ENCODE results near the gene UNC13D.
"Not testable (repeated sequence)": the region's sequence is repeated elsewhere in the genome, so short reads cannot be mapped to it uniquely, and the experiment has no call there.

UNC13D gene

GRCh38 chr17:75874323-75875181 is 30.3 kb upstream of the UNC13D start:
- no peak for DNase-seq (ENCODE audit: low spot score)

GRCh38 chr17:75873587-75874322 is 29.6 kb upstream of the UNC13D start:
- DNase-seq (ENCODE audit: low spot score), result no peak

GRCh38 chr17:75872434-75873351 is 28.5 kb upstream of the UNC13D start:
- DNase-seq (ENCODE audit: low spot score), result peak; percentile 26

DNA sequence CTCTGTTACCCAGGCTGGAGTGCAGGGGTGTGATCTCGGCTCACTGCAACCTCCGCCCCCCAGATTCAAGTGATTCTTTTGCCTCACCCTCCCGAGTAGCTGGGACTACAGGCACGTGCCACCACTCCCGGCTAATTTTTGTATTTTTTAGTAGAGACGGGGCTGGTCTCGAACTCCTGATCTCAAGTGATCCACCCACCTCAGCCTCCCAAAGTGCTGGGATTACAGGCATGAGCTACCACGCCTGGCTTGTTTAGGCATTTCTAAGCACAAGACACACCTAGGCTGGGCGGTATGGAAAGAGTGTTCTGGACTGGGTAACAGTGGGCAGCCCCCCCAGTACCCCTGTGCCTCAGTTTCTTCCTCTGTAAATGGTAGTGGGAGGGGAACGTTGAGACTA is 26.0 kb upstream of the UNC13D start:
- not testable (repeated sequence) for DNase-seq (ENCODE audit: low spot score)

DNA sequence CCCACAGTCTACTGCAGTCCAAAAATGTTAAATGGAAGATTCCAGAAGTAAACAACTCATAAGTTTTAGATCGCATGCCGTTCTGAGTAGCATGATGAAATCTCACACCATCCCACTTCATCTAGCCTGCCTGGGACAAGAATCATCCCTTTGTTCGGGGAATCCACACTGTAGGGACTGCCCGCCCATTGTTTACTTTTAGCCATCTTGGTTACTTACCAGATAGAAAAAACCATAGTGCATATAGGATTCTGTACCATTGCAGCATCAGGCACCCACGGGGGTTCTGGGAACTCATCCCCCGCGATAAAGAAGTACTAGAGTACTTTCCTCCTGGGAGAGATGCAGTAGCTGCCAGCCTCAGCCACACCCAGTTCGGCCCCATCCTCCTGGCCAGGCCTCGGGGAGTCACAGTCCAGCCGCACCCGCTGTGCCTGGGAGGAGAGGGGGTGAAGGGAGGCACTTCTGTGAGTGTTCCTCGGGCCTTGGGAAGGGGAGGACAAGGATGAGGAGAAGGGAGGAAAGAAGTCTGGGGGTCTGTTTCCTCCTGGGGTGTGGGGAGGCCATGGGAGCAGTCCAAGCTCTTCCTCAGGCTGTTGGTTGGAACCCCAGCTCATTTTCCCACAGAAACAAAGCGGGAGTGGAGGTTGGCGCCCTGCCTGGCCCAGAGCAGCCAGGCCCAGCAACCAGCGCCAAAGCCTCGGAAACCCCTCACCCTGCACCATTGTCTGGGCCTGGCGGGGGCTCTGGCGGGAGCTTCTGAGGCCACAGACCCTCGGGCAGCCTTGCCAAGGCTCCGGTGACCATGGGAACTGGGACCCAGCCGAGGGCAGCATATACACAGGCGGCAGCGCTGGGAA is 25.3 kb upstream of the UNC13D start:
- no peak for DNase-seq (ENCODE audit: low spot score)

DNA sequence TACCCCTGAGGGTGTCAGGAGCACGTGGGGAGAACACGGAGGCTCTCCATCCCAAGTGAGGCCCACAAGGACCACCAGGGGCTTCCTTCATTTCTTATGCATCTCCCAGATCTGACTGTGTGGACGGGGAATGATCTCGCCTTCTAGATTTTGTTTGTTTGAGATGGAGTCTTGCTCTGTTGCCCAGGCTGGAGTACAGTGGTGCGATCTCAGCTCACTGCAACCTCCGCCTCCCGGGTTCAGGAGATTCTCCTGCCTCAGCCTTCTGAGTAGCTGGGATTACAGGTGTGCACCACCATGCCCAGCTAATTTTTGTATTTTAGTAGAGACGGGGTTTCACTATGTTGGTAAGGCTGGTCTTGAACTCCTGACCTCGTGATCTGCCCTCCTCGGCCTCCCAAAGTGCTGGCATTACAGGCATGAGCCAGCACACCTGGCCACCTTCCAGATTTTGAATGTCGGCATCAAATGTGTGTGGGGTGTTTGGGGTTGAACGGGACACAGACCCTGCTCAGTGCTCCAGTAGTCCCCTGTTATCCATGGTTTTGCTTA is 24.6 kb upstream of the UNC13D start:
- DNase-seq (ENCODE audit: low spot score), result not testable (repeated sequence)

DNA sequence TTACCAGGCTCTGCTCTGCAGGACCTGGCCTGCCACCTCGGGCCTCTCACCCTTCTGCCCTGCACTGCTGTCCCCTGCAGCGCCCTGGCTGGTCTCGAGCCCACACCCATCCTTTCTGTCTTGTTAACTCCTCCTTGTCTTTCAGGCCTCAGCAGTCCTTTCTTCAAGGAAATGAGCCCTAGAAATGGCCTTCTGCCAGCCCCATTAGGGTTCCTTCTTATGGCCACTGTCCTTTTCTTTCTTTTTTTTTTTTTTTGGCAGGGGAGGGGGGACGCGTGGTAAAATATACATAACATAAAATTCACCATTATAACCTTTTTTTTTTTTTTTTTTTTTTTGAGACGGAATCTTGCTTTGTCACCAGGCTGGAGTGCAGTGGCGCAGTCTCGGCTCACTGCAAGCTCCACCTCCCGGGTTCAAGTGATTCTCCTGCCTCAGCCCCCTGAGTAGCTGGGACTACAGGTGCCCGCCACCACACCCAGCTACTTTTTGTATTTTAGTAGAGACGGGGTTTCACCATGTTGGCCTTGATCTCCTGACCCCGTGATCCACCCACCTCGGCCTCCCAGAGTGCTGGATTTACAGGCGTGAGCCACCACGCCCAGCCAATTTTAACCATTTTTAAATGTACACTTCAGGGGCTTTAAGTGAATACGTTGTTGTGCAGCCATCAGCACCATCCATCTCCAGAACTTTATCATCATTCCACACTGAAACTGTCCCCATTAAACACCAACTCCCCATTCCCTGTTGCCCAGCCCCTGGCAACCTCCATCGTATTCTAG is 21.4 kb upstream of the UNC13D start:
- DNase-seq (ENCODE audit: low spot score), result not testable (repeated sequence)

DNA sequence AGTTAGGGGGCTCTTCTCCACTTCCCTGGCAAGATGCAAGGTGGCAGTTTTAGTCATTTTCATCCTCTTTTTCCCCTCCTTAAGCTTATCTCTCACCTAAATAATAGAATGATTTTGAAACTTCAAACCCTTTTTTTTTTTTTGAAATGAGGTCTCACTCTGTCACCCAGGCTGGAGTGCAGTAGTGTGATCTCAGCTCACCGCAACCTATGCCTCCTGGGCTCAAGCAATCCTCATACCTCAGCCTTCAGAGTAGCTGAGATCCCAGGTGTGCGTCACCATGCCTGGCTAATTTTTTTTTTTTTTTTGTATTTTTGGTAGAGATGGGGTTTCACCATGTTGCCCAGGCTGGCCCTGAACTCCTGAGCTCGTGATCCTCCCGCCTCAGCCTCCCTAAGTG is 20.7 kb upstream of the UNC13D start:
- DNase-seq (ENCODE audit: low spot score), result not testable (repeated sequence)

DNA sequence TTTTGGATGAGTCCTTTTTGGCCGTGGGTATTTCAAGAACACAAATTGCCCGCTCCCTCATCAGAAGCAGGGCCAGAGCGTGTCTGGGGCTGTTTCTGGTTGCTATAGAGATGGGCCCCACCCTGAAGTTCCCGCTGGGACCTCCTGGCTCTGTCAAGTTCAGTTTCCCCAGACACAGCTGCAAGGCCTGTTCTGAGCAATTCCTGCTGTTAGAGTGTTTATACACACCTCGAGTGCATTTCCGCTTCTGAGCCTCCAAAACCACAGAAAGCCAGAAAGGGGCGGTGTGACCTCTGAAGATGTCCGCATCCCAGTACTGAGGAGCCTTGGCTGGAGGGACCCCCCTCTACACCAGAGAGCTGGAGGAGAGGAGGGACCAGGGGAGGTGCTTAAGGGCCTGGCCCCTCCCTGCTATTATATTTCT is 20.3 kb upstream of the UNC13D start:
- DNase-seq (ENCODE audit: low spot score), result no peak

- DNase-seq (ENCODE audit: low spot score), result peak; percentile 26
Measured at GRCh38 chr17:75861927-75862317, 17.7 kb upstream of the UNC13D start.

DNA sequence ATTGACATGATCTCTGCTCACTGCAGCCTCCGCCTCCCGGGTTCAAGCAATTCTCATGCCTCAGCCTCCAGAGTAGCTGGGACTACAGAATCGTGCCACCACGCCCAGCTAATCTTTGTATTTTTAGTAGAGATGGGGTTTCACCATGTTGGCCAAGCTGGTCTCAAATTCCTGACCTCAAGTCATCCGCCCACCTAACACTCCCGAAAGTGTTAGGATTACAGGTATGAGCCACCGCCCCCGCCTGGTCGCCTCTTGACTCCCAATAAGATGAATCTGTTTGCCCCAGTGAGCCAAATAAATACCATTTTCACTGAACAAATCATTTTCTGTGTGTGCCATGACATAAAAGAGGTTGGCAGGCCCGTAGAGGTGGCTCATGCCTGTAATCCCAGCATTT is 15.2 kb upstream of the UNC13D start:
- DNase-seq (ENCODE audit: low spot score), result not testable (repeated sequence)

DNA sequence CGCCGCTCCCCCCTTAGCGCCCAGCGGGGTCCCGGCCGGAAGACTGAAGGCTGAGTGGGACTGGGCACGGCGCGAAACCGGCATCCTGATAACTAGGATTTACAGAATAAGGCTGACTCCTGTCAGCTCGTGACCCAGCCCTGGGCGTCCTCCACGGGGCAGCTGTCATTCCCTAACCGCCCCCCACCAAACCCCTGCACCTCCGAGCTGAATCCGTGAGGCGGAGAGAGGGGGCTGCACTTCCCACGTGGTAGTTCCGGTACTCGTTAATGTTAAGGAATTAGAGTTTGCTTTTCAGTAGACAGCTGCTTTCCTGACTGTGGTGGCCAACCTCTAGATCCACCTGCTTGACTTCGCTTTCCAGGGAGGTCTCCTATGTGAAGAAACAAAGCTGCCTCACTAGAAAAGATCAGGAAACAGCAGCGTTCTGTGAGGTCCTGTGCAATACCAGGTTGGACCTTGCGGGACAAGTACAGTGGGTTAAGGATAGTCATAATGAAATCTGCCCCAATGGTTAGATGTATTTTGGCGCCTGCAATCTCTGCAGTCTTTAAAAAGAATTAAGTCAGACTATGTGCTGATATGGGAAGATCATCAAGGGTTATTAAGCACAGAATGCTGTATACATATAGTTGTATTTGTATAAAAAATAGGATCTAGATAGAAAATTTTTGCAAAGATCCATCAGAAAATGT is 12.0 kb upstream of the UNC13D start:
- DNase-seq (ENCODE audit: low spot score), result peak; percentile 61

- peak; percentile 100 for DNase-seq (ENCODE audit: low spot score)
Measured at GRCh38 chr17:75855310-75856061, 11.3 kb upstream of the UNC13D start, which contains the start of gene WBP2. WBP2 (minus strand) TSS chr17:75855335; CDS start chr17:75855297, 38 bp downstream.

DNA sequence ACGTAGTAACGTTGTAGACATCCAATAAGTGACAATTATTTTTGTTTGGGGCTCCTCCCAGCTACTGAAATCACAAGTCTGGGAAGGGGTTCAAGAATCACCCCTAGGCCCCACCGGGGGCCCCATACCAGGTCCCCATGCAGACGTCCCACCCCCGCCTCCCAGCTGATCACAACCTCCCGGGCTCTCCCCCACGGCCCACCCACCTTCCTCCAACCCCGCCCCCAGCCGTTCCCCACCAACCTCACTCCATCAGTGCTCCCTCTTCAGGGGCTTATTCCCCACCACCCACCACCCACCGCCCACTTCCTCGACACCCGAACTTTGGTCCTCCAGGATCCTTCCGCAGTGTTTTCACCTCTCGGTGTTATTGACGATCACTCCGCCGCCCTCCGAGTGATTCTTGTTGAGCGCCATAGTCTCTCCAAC is 10.7 kb upstream of the UNC13D start:
- peak; percentile 27 for DNase-seq (ENCODE audit: low spot score)

GRCh38 chr17:75854101-75854748 is 10.0 kb upstream of the UNC13D start:
- DNase-seq (ENCODE audit: low spot score), result peak; percentile 91

- DNase-seq (ENCODE audit: low spot score), result peak; percentile 53
Measured at GRCh38 chr17:75853433-75853832, 9.2 kb upstream of the UNC13D start.

GRCh38 chr17:75851693-75851991 is 7.4 kb upstream of the UNC13D start:
- not testable (repeated sequence) for DNase-seq (ENCODE audit: low spot score)
